RKO (cell line): ENCODE results near the gene NMB.
"Not testable (repeated sequence)": the region's sequence is repeated elsewhere in the genome, so short reads cannot be mapped to it uniquely, and the experiment has no call there.

Source experiments
- DNase-seq: peaks from one replicate; pipeline ENCODE4 v3.0.0-alpha.2; 2016; ENCODE audit warnings: low spot score

The NMB gene, protein sequence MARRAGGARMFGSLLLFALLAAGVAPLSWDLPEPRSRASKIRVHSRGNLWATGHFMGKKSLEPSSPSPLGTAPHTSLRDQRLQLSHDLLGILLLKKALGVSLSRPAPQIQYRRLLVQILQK

DNA sequence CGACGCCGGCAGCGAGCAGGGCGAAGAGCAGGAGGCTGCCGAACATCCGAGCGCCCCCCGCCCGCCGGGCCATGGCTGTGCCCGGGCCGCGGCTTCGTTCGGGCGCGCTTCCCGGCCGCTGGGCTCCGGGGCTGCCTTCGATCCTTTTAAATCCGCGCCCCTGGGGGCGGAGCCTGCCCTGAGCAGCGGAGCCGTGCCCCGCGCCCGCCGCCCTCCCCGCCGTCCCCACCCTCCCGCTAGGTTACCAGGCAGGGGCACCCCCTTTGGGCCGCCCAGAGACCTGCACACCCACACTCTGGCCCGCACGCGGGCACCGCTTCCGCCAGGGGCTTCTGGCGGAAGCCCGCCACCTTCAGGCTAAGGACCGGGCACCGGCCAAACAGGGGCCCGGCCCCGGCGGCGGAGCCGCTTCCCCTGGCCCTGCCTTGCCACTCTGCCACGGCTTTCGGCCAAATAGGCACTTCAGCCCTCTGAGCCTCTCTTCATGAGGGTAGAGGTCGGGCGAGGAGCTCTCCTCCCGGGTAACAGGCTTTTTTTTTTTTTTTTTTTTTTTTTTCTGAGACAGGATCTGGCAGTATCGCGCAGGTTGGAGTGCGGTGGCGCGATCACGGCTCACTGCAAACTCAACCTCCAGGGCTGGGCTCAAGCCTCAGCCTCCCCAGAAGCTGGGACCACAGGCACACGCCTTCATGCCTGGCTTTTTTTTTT, at the start of gene NMB:
TSS of gene NMB (minus strand) at position 120 of the 708 bp plus-strand sequence. CDS start at position 73, 47 bp downstream.
- DNase-seq: peak; percentile 91

DNA sequence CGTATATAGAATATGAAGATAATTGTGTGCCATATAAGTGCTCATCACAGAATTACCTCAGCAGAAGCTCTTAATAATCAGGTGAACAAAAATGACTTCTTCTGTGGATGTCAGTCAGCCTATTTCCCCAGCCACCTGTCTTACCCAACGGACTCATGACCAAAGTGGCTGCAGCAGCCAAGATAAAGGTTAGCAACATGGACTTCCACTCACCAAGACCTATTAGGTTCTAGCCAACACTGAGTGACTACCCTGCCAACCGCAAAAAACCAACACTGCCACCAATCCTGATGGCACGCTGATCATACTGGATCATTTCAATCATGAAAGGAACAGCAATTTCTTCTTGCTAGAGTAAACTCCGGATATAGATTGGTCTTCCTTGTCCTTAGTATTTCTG, 45.8 kb upstream of the NMB start:
- DNase-seq: no peak

- no peak for DNase-seq
Observed at GRCh38 chr15:84702961-84703482, 45.0 kb upstream of the NMB start.

DNA sequence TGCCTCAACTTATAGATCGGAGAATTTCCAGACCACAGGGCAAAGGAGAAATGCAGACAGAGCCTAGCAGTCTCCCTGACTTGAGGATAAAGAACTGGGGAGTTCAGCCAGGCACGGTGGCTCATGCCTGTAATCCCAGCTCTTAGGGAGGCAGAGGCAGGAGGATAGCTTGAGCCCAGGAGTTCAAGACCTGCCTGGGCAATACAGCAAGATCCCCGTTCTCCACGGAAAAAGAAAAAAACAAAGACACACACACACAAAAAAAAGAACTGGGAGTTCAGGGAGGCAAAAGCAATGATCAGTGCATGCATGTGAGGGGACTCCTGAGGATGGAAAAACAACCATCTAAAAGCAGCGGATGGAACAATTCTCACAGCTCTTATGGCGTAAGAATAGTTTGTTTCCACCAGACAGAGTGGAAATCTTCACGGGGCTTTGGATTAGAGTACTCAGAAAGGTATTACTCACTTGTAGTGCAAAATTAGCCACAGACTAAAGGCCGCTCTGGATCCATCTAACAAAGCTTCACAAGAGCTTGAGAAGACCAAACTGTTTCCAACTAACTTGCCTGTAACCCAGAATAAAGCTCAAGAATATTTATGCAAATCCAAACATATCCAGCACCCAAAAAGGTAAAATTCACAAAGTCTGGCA, 41.7 kb upstream of the NMB start:
- DNase-seq: no peak

- DNase-seq: no peak
Observed at GRCh38 chr15:84697236-84697990, 39.4 kb upstream of the NMB start.

DNA sequence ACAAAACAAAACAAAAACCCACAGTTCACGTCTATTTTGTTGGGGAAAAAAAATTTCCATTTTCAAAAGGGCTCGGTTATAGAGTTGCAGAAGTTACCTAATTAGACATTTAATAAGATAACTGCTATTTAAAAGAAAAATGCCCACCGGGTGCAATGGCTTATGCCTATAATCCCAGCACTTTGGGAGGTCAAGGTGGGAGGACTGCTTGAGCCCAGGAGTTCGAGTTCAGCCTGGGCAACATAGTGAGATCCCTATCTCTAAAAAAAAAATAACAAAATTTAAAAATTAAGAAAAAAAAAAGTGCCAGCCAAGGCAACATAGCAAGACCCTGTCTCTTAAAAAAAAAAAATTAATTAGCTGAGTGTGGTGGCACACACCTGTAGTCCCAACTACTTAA, 38.8 kb upstream of the NMB start:
- no peak for DNase-seq

GRCh38 chr15:84690342-84690741, 32.3 kb upstream of the NMB start:
- no peak for DNase-seq

DNA sequence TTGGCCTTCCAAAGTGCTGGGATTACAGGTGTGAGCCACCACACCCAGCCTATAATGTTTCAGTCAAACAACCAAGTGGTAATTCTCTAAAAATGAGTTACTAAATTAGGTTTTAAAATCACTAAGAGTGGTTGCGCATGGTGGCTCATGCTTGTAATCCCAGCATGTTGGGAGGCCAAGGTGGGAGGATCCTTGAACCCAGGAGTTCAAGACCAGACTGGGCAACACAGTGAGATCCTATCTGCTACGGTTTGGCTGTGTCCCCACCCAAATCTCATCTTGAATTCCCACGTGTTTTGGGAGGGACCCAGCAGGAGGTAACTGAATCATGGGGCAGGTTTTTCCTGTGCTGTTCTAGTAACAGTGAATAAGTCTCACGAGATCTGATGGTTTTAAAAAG, 31.9 kb upstream of the NMB start:
- no peak for DNase-seq

GRCh38 chr15:84686446-84686845, 28.4 kb upstream of the NMB start:
- not testable (repeated sequence) for DNase-seq

DNA sequence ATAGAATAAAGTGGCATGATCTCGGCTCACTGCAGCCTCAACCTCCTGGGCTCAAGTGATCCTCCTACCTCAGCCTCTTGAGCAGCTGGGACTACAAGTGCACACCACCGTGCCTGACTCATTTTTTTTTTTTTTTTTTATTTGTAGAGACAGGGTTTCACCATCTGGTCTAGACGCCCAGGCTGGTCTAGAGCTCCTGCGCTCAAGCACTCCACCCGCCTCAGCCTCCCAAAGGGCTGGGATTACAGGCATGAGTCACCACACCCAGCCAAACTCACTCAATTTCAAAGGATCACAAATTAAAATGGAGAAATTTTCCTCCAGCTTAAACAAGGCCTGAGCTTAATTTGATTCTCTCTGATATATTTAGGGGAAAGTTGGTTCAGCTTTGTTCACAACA, 27.3 kb upstream of the NMB start:
- DNase-seq: peak; percentile 56

- peak; percentile 16 for DNase-seq
Observed at GRCh38 chr15:84684092-84684491, 26.1 kb upstream of the NMB start.

GRCh38 chr15:84681831-84682230, 23.8 kb upstream of the NMB start:
- DNase-seq: no peak

DNA sequence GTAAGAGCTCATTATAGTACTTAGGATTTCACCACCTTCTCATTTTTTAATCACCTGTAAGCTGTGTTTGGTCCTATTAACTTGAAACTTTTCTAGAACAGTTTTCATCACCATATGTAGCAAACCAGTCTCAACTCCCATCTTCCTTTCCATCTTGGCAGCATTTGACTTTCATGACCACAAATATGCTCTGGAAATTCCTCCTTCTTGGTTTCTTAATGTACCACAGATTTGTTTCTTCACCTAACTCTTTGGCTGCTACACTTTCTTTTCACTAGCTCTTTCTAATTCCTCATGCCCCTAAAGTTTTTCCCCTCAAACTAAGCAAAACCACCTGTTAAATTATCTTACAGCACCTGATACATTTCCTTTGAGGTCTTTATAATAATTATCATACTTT, 13.2 kb upstream of the NMB start:
- no peak for DNase-seq

- DNase-seq: no peak
Observed at GRCh38 chr15:84669726-84670125, 11.7 kb upstream of the NMB start.

GRCh38 chr15:84668221-84668982, 10.4 kb upstream of the NMB start:
- DNase-seq: no peak

DNA sequence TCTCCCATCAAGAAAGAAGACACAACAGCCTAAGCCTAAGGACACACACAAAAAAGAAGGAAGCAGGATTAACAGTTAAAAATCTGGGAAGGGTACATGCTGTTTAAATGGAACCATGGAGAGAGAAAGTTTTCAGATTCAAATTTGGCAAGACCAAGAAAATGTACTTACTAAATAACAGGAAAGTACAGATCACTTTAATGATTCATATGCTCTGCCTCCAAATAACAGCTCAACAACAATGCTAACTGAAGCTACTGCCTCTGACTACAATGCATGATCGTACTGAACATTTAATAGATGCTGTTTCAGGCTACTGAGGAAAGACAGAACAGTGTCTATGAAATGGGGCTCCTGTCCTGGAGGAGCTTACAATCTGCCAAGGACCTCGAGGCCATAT, 8.4 kb upstream of the NMB start:
- no peak for DNase-seq

- DNase-seq: no peak
Observed at GRCh38 chr15:84661001-84661400, 3.0 kb upstream of the NMB start.

- no peak for DNase-seq
Observed at GRCh38 chr15:84659904-84660781, 2.1 kb upstream of the NMB start.

DNA sequence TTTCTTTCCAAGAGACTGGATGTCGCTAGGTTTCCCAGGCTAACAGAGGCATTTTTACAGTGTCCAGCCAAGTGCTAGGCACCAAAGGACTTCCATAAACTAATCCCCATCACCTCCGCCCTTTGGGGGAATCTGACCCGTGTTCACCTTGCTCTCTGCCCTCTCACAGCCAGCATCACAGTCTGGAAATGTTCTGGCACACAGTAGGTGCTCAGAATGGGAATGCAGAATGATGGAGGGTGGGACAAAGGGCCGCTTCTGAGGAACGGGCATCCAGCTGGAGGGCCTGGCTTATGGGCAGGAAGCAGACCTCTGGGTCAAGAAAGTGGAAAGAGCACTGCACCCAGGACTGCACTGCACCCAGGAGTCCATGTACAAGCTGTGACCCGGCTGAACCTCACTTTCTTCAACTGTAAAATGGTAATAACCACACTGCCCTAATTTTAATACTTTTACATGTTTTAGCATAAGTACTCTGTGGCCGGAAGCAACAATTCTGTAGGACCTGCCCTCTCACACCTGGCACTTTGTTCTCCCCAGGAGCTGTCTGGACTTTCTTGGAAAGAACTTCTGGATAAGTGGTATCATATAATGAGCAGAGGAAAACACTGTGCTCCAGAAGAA, 901 bp upstream of the NMB start:
- no peak for DNase-seq

- DNase-seq: no peak
Observed at GRCh38 chr15:84657748-84658079, 285 bp downstream of the NMB start.

DNA sequence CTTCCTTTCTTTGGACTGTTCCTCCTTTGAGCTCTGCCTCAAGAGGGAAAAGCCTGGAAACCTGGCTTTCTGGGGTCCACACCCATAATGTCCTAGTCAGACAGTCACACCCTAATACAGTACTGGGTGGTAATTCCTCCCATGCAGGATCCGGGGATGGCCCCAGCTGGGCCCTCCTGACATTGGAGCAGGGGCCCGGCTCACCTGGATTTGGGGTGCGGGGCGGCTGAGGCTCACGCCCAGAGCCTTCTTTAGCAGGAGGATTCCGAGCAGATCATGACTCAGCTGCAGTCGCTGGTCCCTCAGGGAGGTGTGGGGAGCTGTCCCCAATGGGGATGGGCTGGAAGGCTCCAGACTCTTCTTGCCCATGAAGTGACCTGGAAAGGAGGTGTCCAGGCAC, 1.0 kb downstream of the NMB start:
- DNase-seq: no peak
